H1 (cell line): ENCODE data around the gene MACROD2. TPM values are rescaled to one million over a fixed set of nuclear protein-coding genes. Genes with fewer than 3 reads are reported as not detected.

Source experiments
- polyA plus RNA-seq, 7 experiments: library from polyadenylated mRNA; depleted of rRNA in 3 of 7; stranded (reverse) in 5 of 7; unstranded in 2 of 7; fragments of >200 nt in 5 of 7; fragments of 200-250 nt in 2 of 7; gene quantifications; 1 replicate in 5 of 7; 2 replicates in 1 of 7; 4 replicates in 1 of 7; pipeline versions ENCODE4 v1.2.1 to v1.2.3, GENCODE V29; 2011 to 2013; ENCODE audit warnings: missing spikeins in 2 of 7, mixed read lengths in 2 of 7
- total RNA-seq: library from RNA; stranded (reverse); fragmentation: NEBNext Ultra II Directional; extraction: Animal tissue kit (Norgen Biotek cat#: 25700); gene quantifications from 2 replicates; pipeline ENCODE4 v1.2.1, GENCODE V29; 2021
- TF ChIP-seq, protein P1 (sequence below): IDR thresholded peaks from 2 replicates; pipeline ENCODE4 v1.6.1; 2012; ENCODE audit warnings: low read length, inconsistent platforms

MACROD2 gene
- total and polyA plus RNA-seq, 2 of the 8 experiments (the other 6 are each of a cell fraction or from before 2014, with no cell fraction given): 0.70 to 3.9 TPM

GRCh38 chr20:14334306-14334930, 339.1 kb downstream of the MACROD2 start (continued):
- TF ChIP-seq, protein P1, sequence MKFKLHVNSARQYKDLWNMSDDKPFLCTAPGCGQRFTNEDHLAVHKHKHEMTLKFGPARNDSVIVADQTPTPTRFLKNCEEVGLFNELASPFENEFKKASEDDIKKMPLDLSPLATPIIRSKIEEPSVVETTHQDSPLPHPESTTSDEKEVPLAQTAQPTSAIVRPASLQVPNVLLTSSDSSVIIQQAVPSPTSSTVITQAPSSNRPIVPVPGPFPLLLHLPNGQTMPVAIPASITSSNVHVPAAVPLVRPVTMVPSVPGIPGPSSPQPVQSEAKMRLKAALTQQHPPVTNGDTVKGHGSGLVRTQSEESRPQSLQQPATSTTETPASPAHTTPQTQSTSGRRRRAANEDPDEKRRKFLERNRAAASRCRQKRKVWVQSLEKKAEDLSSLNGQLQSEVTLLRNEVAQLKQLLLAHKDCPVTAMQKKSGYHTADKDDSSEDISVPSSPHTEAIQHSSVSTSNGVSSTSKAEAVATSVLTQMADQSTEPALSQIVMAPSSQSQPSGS: no peak
